Lower leg skin (tissue), 4 donors: ENCODE results near the gene ZNF366. TPM values are rescaled to one million over a fixed set of nuclear protein-coding genes. Genes with fewer than 3 reads are reported as not detected.

Experiments
- DNase-seq, 2 donors: peaks; one replicate each; pipeline ENCODE4 v3.0.0-alpha.2; 2019; ENCODE audit warnings: low spot score in 2 of 2
- H3K4me3 ChIP-seq: fragments of 200-600 bp; sonication (generic); 2 replicates; pipeline ENCODE4 v1.5.1; 2017; ENCODE audit warnings: mild to moderate bottlenecking, low read depth; ENCODE audit not compliant: poor library complexity, severe bottlenecking
- CTCF ChIP-seq, 3 donors: fragments of 450-650 bp; IDR thresholded peaks; one replicate each; pipeline ENCODE4 v1.5.1; 2016; ENCODE audit warnings: antibody characterized with exemption in 3 of 3, mild to moderate bottlenecking in 3 of 3, moderate library complexity in 2 of 3
- POLR2A ChIP-seq, 2 donors: fragments of 450-650 bp; IDR thresholded peaks; one replicate each; pipeline ENCODE4 v1.6.1; 2016 to 2017; ENCODE audit warnings: antibody characterized with exemption in 2 of 2, mild to moderate bottlenecking in 1 of 2, moderate library complexity in 1 of 2
- WGBS, 2 donors: methylation state at CpG; one replicate each; pipeline ENCODE4 v1.1.5; 2018; 5-methylcytosine and 5-hydroxymethylcytosine counted together
- intact Hi-C: fragments of 100-400 bp; cut with DNase I; formaldehyde crosslinking; loops from one replicate; pipeline ENCODE4 v1.15.0; 2023; ENCODE audit warnings: low total_unique reads
- total RNA-seq, 4 donors: library from RNA; depleted of rRNA; stranded (reverse); fragments of >200 nt; gene quantifications; one replicate each; pipeline ENCODE4 v1.1.0, GENCODE V29; 2016

The ZNF366 gene
- total RNA-seq, 4 donors from 2014 or later: 0.51 to 3.5 (median 1.6) TPM

- H3K4me3 ChIP-seq: no peak overlapping the region
- DNase-seq: no peak
- intact Hi-C loops: no loop called here
- TF ChIP-seq POLR2A (IDR thresholded peaks at IDR 0.05) (no peak), CTCF (IDR thresholded peaks at IDR 0.05) (no peak)
These were observed 32.5 kb upstream of the ZNF366 start for GRCh38 chr5:72539726-72540125.

GRCh38 chr5:72539038-72539437 is 31.8 kb upstream of the ZNF366 start:
- no peak for DNase-seq
- TF ChIP-seq CTCF (IDR thresholded peaks at IDR 0.05) (no peak), POLR2A (IDR thresholded peaks at IDR 0.05) (no peak)

GRCh38 chr5:72537166-72537565 is 30.0 kb upstream of the ZNF366 start:
- TF ChIP-seq POLR2A (IDR thresholded peaks at IDR 0.05) (no peak), CTCF (IDR thresholded peaks at IDR 0.05) (no peak)
- H3K4me3 ChIP-seq: no peak overlapping the region
- intact Hi-C loops: no loop called here
- 79 to 82% methylated on average over 5 of the region's 5 CpGs for WGBS, 2 donors
- DNase-seq: no peak

More at GRCh38 chr5:72539038-72539437, 31.8 kb upstream of the ZNF366 start:
- 44 to 56% methylated on average over 1 of the region's 1 CpG for WGBS, 2 donors
- intact Hi-C loops: no loop called here
- no peak overlapping the region for H3K4me3 ChIP-seq

- intact Hi-C loops: no loop called here
- 50 to 61% methylated on average over 4 of the region's 4 CpGs for WGBS, 2 donors
- no peak for DNase-seq
- TF ChIP-seq CTCF (IDR thresholded peaks at IDR 0.05): no peak
- TF ChIP-seq POLR2A (IDR thresholded peaks at IDR 0.05): no peak
- no peak overlapping the region for H3K4me3 ChIP-seq
These were observed 24.4 kb upstream of the ZNF366 start for GRCh38 chr5:72531496-72532190.

GRCh38 chr5:72530196-72530595 is 23.0 kb upstream of the ZNF366 start:
- no peak for DNase-seq
- no peak for TF ChIP-seq POLR2A (IDR thresholded peaks at IDR 0.05)
- no peak for TF ChIP-seq CTCF (IDR thresholded peaks at IDR 0.05)
- H3K4me3 ChIP-seq: no peak overlapping the region
- intact Hi-C loops: no loop called here
- 74 to 83% methylated on average over 7 of the region's 7 CpGs for WGBS, 2 donors

GRCh38 chr5:72529383-72529782 is 22.2 kb upstream of the ZNF366 start:
- no peak for DNase-seq
- H3K4me3 ChIP-seq: no peak overlapping the region
- TF ChIP-seq CTCF (IDR thresholded peaks at IDR 0.05): no peak
- no peak for TF ChIP-seq POLR2A (IDR thresholded peaks at IDR 0.05)
- intact Hi-C loops: loop anchor here (10.0 kb wide), 1 partner anchor 155 kb away; no protein-coding TSS in a partner anchor
- 93 to 97% methylated on average over 2 of the region's 2 CpGs for WGBS, 2 donors
